ENCODE results near the gene FBXO31. TPM values are rescaled to one million over a fixed set of nuclear protein-coding genes. Genes with fewer than 3 reads are reported as not detected.
A peak's percentile ranks its signal among the peaks of the same experiment; 100 is the strongest.
"Not testable (repeated sequence)": the region's sequence is repeated elsewhere in the genome, so short reads cannot be mapped to it uniquely, and the experiment has no call there.

Gene FBXO31
- total RNA-seq, 1 experiment from 2014 or later = 12.5 TPM

DNA sequence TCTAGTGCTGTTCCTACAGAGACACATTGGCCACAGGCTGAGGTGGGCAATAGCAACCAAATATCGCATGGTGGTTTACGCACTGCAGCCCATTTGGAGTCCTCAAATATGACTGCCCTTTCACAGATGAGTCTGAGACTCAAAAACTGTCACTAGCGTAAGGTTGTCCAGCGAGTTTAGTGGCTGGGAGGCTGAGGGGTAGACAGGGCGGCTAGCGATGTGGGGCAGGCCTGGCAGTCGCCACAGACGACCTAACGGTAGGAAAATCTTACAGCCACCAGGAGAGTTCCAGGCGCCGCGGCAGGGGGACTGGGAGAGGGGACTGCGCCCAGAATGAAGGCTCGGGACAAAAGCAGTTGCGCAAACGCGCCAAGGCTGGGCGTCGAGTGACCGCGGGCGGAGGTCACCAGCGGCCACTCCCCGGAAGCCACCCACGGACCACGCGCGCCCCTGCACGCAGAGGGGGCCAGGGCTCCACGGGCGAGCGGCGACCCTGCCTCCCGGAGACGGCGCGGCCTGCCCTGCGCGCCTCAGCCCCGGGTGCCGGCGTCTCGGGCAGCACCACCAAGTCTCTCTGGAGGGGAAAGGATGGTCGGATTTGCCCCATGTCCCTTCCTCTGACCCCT lies 7.9 kb upstream of the FBXO31 start:
- DNase-seq (ENCODE audit: low read depth, low spot score) = no peak
- in situ Hi-C loops (cut with HindIII; ENCODE audit: low pct_unique_long_range_greater_than_20kb, low sequenced_read_pairs) = no loop called here

DNA sequence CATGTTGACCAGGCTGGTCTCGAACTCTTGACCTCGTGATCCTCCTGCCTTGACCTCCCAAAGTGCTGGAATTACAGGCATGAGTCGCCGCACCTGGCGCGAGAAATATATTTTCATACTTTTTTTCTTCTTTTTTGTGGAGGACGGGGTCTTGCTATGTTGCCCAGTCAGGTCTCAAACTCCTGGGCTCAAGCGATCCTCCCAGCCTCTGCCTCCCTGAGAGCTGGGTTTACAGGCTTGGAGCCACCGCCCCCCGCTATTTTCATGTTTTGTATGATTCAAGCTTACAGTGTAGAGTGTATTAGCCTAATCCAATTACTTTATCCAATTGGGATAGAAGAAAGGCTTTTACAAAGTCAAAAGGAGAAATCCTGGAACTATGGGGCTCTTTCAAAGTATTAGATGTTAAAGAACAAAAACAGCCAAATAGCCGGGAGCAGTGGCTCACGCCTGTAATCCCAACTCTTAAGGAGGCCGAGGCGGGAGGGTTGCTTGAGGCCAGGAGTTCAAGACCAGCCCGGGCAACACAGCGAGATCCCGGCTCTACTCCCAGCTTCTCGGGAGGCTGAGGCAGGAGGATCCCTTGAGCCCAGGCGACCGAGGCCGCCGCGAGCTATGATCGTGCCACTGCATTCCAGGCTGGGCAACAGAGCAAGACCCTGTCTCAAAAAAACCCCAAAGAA lies 7.2 kb upstream of the FBXO31 start:
- no peak for DNase-seq (ENCODE audit: low read depth, low spot score)
- in situ Hi-C loops (cut with HindIII; ENCODE audit: low pct_unique_long_range_greater_than_20kb, low sequenced_read_pairs) = no loop called here

DNA sequence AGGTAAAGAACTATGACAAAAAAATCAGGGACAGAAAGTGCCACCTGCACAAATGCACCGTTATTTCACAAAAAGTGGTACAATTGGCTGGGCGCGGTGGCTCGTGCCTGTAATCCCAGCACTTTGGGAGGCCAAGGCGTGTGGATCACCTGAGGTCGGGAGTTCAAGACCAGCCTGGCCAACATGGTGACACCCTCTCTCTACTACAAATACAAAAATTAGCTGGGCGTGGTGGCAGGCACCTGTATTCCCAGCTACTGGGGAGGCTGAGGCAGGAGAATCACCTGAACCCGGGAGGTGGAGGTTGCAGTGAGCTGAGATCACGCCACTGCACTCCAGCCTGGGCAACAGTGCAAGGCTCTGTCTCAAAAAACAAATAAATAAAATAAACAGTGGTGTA lies 6.3 kb upstream of the FBXO31 start:
- in situ Hi-C loops (cut with HindIII; ENCODE audit: low pct_unique_long_range_greater_than_20kb, low sequenced_read_pairs) = not testable (repeated sequence)

DNA sequence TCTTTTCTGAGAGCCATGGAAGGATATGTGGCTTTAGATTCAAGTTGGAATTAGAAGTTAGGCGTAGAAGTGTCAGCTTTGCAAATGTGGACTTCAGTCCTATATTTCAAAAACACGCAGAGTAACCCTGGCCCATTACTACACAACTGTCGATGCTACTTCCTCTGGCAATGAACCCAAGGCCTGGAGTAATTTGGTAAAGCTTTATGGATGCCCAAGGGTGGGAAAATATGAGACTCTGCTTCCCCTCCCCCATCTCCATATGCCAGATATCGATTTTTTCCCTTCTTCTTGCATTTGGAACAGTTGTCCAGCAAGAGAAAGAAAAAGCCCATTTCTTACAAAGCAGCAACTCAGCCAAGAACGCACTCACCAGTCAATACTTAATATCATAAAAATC lies 5.7 kb upstream of the FBXO31 start:
- no peak for DNase-seq (ENCODE audit: low read depth, low spot score)
- in situ Hi-C loops (cut with HindIII; ENCODE audit: low pct_unique_long_range_greater_than_20kb, low sequenced_read_pairs) = no loop called here

More for the DNA sequence above, 6.3 kb upstream of the FBXO31 start:
- DNase-seq (ENCODE audit: low read depth, low spot score) = not testable (repeated sequence)

DNA sequence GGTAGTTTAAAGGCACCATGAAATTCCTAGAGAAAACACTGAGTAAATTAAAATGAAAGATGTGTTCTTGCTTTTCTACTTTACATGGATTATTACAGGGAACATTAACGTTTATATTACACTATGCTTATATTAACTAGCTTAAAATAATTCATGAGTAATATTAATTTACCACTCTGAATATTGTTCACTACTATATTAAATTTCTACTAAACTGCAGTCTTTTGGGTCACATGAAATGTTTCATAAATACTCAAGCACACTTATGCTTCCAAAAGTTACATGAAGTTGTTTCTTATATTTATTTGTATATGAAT lies 5.2 kb upstream of the FBXO31 start:
- no peak for DNase-seq (ENCODE audit: low read depth, low spot score)
- in situ Hi-C loops (cut with HindIII; ENCODE audit: low pct_unique_long_range_greater_than_20kb, low sequenced_read_pairs) = no loop called here

DNA sequence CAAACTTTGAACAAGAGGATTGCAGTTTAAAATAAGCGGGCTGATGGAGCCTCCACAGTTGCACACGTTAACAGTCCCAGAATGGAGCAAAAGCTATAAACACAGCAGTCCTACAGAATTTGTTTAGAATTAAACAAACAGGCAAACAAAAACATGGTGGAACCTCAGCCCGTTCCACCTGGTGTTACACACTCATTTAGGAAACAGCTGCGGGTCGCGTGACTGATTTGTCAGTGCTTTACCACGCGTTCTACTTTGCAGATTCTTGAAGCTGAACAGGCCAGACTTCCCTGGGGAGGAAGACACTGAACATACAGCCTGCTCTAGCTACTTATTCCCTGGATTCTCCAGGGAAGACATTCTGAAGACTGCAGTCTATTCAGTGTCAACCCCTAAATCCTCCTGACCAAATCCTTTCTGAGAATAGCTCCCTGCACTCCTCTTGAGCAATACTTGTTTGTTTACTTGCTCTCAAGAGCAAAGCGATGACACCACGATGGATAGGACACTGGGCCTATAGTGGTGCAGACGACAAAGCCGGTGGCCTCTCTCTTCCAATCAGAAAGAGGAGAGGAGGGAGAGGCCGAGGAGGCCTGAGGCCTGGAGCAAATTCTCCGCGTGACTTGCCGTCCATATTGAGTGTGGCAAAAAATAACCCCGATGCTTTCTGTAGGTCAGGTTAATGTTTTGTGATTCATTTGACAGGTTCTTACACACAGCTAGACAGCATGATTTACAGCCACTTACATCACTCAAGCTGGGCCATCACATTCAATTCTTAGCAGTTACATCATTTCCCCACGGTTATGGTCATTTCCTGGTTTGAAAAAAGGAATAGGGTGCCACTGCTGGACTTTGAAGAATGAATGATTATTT lies 4.6 kb upstream of the FBXO31 start:
- peak; percentile 97 for DNase-seq (ENCODE audit: low read depth, low spot score)
- in situ Hi-C loops (cut with HindIII; ENCODE audit: low pct_unique_long_range_greater_than_20kb, low sequenced_read_pairs) = no loop called here

DNA sequence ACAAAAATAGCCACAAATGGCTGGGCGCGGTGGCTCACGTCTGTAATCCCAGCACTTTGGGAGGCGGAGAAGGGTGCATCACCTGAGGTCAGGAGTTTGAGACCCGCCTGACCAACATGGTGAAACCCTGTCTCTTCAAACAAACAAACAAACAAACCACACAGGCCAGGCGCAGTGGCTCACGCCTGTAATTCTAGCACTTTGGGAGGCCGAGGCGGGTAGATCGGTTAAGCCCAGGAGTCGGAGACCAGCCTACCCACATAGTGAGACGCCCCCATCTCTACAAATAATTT lies 1.2 kb upstream of the FBXO31 start:
- not testable (repeated sequence) for DNase-seq (ENCODE audit: low read depth, low spot score)

DNA sequence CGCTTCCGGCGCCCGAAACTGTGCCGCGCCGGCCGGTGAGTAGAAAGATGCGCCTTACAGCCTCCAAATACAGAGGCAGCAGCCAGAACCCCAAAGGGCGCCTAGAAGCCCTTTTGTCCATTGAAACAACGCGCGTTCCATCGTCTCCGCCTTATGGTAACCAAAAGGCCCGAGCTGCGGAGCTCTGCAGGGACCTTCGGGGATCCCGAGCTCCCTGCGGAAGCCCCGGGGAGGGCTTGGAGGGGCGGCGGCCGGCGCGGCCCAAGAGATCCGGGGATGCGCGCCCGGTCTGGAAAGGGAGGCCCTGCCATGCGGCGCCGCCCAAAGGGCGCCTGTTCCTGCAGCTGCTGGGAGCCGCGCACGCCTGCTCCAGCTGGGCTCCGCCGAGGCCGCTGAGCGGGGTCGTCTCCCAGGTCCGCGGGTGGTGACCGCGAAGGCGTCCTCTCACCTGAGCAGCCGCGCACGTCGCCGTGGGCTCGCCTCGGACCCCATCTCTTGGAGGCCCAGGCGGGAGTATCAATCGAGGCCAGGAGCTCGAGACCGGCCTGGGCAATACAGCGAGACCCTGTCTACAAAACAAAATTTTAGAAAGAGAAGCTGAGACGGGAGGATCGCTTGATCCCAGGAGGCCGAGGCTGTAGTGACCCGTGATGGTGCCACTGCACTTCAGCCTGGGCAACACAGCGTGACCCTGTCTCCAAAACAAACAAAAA lies 742 bp upstream of the FBXO31 start:
- in situ Hi-C loops (cut with HindIII; ENCODE audit: low pct_unique_long_range_greater_than_20kb, low sequenced_read_pairs) = no loop called here
- DNase-seq (ENCODE audit: low read depth, low spot score) = no peak

More for the DNA sequence above, 1.2 kb upstream of the FBXO31 start:
- in situ Hi-C loops (cut with HindIII; ENCODE audit: low pct_unique_long_range_greater_than_20kb, low sequenced_read_pairs) = not testable (repeated sequence)

DNA sequence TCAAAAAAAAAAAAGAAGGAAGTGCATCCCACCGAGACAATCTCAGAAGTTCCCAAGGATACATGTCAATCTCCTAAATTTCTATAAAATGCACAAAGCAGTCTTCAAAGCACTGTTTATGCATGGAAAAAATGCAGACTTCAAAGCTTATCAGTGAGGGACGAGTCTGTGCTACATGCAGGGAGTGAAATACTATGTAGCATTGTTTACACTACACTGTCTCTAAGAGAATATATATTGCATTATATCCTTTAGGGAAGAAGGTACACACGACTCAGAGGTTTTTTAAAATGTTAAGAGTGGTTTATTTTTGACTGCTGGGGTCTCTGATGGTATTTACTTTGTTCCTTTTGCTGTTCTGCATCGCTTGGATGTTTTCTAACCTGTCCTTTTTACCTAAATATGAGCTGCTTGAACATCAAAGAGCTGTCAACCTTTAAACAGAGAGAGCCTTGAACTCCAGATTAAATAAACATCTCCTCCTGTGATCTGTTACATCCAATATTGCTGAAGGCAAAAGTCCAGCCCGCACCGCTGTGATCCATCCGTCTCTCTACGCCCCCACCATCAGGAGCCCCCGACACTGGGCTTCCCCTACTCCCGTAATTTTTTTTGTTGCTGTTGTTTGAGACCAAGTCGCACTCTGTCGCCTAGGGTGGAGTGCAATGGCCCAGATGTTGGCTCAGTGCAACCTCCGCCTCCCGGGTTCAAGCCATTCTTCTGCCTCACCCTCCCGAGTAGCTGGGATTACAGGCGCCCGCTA lies 1.4 kb downstream of the FBXO31 start:
- DNase-seq (ENCODE audit: low read depth, low spot score) = no peak
- in situ Hi-C loops (cut with HindIII; ENCODE audit: low pct_unique_long_range_greater_than_20kb, low sequenced_read_pairs) = no loop called here

DNA sequence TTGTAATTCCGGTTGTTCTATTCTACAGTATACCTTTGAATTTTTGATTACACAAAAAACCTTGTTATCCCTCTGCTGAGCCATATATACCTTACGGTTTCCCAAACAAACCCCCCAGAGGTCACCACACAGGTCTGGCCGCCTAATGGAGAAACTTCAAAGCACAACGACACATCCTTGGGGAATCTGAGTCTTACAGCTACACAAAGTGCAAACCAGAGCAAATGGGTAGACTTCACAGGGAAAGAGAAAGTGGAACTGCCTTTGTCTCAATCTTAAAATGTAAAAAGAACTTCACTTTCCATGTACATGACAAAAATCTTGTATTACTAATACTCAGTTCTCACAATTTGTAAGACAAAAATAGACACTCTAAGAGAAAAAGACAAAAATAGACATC lies 2.7 kb downstream of the FBXO31 start:
- DNase-seq (ENCODE audit: low read depth, low spot score) = no peak
- in situ Hi-C loops (cut with HindIII; ENCODE audit: low pct_unique_long_range_greater_than_20kb, low sequenced_read_pairs) = no loop called here

DNA sequence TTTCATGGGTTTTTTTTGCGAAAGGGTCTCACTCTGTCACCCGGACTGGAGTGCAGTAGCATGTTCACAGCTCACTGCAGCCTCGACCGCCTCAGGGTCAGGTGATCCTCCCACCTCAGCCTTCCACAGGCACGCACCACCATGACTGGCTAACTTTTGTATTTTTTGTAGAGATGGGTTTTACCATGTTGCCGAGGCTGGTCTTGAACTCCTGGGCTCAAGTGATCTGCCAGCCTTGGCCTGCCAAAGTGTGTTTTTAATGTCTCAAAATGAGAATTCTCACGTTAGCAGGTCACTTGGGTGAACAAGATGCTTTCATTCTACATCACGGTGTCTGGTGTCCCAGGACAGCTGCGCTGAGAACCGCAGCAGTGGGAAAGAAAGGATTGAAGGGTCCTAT lies 3.2 kb downstream of the FBXO31 start:
- in situ Hi-C loops (cut with HindIII; ENCODE audit: low pct_unique_long_range_greater_than_20kb, low sequenced_read_pairs) = no loop called here
- DNase-seq (ENCODE audit: low read depth, low spot score) = no peak

DNA sequence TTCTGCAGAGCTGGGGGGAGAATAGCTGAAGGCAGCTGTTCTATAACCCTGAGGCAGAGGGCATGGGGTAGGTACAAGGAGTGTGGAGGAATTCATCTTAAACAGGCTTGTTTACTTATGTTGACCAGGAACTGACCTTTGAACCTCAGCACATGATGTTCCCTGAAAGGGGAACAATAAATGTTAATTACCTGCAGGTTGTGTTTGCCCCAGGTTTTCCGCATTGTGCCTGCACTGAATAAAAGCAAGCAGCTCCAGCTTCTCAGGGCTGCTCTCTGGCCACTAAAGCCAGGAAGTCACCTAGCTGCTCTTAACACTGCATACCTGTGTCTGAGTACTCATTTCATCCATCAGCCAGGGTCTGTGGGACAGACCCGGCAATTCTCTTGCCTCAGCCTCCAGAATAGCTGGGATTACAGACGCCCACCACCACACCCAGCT lies 4.2 kb downstream of the FBXO31 start:
- in situ Hi-C loops (cut with HindIII; ENCODE audit: low pct_unique_long_range_greater_than_20kb, low sequenced_read_pairs); DNase-seq (ENCODE audit: low read depth, low spot score): not testable (repeated sequence)

DNA sequence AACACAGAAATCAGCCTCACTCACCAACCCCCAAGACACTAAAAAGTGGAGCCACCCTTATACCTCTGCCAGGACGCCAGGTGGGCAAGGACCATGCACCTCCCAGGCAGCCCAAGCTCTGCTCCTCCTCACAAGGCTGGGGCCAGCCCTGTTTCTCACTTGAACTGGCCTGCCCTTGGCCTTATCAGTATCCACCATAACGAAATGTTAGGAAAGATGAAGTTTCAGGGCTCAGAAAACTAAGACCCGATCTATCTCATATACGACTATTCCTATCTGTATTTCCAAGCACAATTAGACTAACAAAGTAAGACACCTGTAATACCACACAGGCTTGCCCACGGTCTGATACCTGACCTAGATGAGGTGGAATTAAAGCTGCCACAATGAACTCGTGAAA lies 6.9 kb downstream of the FBXO31 start:
- no peak for DNase-seq (ENCODE audit: low read depth, low spot score)
- in situ Hi-C loops (cut with HindIII; ENCODE audit: low pct_unique_long_range_greater_than_20kb, low sequenced_read_pairs) = no loop called here

DNA sequence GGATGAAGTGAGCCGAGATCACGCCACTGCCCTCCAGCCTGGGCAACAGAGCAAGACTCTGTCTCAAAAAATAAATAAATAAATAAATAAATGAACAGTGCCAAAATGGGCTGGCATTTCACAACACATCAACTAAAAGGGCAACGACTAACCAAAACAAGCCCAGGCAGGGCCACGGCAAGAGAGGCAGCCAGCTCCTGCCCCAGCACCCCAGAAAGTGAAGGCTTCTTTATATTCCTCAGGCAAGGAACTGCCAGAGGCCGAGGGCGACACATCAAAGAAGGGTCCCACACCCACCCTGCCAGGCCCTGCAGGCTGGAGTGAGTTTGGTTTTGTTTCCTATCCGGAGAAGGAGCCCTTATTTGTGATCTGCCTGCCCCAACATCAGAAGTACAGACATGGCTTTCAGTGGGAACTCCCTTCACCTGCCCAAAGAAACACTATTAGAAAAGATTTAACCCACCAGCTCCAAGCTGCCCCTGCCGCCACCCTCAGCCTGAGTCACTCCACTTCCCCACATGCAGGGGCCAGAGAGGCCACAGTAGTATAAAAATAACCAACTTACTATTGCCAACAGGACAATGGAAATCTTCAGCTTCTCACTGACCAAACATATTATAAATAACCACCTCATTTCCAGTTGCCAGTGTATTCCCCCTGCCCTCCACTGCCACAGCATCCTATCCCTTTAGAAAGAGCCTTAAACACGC lies 8.0 kb downstream of the FBXO31 start:
- DNase-seq (ENCODE audit: low read depth, low spot score) = no peak
- in situ Hi-C loops (cut with HindIII; ENCODE audit: low pct_unique_long_range_greater_than_20kb, low sequenced_read_pairs) = no loop called here

DNA sequence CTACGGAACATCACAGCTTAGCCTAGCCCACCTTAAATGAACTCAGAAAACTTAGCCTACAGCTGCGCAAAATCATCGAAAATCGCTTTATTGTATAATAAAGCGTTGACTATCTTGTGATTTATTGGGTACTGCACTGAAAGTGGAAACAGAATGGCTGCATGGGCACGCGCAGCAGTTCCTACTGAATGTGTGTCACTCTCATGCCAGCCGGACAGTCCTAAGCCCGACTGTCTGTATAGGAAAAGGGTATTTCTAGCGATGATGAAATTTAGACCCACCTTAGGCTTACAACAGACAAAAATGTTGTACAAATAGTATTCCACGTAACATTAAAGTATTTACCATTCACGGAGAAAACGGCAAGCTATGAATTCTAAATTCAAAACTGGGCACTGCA lies 9.3 kb downstream of the FBXO31 start:
- no peak for DNase-seq (ENCODE audit: low read depth, low spot score)
- in situ Hi-C loops (cut with HindIII; ENCODE audit: low pct_unique_long_range_greater_than_20kb, low sequenced_read_pairs) = no loop called here

DNA sequence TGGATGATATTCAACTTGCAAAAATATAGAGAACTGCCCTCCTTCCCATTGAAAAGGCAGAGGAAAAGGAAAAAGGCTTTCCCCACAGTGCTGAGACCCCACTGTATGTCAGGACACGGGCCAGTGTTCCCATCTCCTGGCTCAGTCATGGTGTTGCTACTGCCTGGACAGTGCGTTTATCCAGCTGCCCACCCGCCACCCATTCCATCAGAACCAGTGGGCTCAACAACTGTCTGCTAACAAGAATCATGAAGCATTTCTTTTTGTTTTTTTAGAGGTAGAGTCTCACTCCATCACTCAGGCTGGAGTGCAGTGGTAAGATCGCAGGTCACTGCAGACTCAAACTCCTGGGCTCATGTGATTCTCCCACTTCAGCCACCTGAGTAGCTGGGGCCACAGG lies 11.3 kb downstream of the FBXO31 start:
- in situ Hi-C loops (cut with HindIII; ENCODE audit: low pct_unique_long_range_greater_than_20kb, low sequenced_read_pairs) = no loop called here

DNA sequence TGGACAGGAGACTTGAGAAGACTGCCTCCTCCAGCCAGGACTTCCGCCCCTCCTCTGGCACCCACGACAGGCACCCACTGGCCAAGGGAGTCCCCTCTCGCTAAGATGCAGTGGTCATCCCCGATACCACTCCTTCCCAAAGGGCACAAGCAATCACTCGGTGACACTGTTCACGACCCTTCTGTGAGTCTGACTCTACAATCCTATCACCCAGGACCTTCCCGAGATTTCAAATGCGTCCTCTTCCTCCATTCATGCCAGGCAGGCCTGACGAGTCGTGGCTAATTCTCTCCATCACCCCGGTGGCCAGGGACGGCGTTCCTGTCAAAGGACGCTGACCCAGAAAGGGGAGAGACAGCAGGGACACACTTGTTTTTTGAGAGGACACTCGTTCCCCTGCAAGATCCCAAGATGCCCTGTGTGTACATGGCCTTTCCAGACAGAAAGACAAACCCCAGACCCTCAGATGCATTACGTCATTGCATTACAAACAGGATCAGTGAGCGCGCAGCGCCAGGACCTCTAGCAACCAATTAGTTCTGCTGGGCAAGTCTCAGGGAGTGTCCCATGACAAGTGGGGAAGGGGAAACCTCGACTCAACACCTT lies 12.2 kb downstream of the FBXO31 start:
- in situ Hi-C loops (cut with HindIII; ENCODE audit: low pct_unique_long_range_greater_than_20kb, low sequenced_read_pairs) = no loop called here
- DNase-seq (ENCODE audit: low read depth, low spot score) = no peak

More for the DNA sequence above, 11.3 kb downstream of the FBXO31 start:
- no peak for DNase-seq (ENCODE audit: low read depth, low spot score)
